VCaP (cell line): ENCODE measurements around the gene ONECUT2.

ENCODE experiments used
- H3K27ac ChIP-seq: fragments of 450-650 bp; 2 replicates; pipeline ENCODE4 v1.5.1; 2017
- TF ChIP-seq, protein P1 (sequence below): fragments of 450-650 bp; conservative IDR thresholded peaks from 2 replicates; pipeline ENCODE4 v1.5.1; 2017; ENCODE audit warnings: mild to moderate bottlenecking, moderate library complexity

The ONECUT2 gene

DNA sequence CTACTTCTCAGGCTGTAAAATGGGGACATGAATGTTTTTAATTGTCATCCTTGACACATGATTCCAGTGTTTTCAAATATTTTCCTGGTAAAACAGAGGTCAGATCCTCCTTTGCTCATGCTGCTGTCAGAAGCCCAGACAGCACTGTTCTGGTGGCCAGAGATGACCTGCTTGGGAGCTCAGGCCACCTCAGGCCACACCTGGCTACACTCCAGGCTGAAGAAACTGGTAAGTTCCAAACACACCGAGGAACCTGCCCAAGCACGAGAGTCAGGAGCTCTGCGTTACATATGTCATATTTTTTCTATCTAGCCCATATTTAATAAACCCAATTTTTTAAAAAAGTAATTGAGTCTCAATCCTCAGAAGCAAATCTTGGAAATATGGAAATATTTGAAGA is 103.4 kb downstream of the ONECUT2 start:
- TF ChIP-seq, protein P1, sequence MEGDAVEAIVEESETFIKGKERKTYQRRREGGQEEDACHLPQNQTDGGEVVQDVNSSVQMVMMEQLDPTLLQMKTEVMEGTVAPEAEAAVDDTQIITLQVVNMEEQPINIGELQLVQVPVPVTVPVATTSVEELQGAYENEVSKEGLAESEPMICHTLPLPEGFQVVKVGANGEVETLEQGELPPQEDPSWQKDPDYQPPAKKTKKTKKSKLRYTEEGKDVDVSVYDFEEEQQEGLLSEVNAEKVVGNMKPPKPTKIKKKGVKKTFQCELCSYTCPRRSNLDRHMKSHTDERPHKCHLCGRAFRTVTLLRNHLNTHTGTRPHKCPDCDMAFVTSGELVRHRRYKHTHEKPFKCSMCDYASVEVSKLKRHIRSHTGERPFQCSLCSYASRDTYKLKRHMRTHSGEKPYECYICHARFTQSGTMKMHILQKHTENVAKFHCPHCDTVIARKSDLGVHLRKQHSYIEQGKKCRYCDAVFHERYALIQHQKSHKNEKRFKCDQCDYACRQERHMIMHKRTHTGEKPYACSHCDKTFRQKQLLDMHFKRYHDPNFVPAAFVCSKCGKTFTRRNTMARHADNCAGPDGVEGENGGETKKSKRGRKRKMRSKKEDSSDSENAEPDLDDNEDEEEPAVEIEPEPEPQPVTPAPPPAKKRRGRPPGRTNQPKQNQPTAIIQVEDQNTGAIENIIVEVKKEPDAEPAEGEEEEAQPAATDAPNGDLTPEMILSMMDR, result no peak

DNA sequence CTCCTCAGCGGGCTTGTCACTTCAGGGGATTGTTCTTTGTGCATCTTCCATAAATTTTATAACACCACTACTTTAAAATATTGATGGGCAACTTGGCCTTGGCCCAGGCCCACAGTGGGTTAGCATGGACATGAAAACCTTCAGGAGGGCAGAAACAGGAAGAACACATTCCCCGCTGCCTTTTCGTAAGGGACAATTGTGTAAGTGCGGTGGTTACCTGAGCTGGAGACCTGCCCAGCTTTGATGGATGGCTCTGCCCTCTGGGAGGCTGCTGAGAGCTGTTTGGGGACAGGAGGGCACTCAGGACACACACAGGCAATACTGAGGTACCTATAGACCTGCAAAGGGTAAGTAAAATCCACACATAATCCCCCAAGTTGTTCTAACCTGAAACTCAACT is 104.5 kb downstream of the ONECUT2 start:
- no peak overlapping the region for H3K27ac ChIP-seq
- TF ChIP-seq, protein P1, result no peak

More for the DNA sequence above, 103.4 kb downstream of the ONECUT2 start:
- no peak overlapping the region for H3K27ac ChIP-seq
